Prostate gland (tissue), 2 donors: ENCODE data around the gene RASSF5.

Experiments used
- CTCF ChIP-seq, 4 experiments: fragments of 200-600 bp in 2 of 4; fragments of 450-650 bp in 2 of 4; sonication (generic) in 2 of 4; IDR thresholded peaks; 1 replicate in 3 of 4; 2 replicates in 1 of 4; pipeline ENCODE4 v1.5.1; 2016 to 2019; ENCODE audit warnings: antibody characterized with exemption in 4 of 4, mild to moderate bottlenecking in 2 of 4, moderate library complexity in 2 of 4
- POLR2AphosphoS5 ChIP-seq: sonication (generic); formaldehyde crosslinking; IDR thresholded peaks from one replicate; pipeline ENCODE4 v1.6.1; 2017; ENCODE audit warnings: antibody characterized with exemption

GRCh38 chr1:206551296-206551985 is 44.1 kb downstream of the RASSF5 start:
- TF ChIP-seq POLR2AphosphoS5: no peak
- no peak for TF ChIP-seq CTCF (IDR thresholded peaks at IDR 0.05)
